Peyer's patch (tissue), 4 donors: ENCODE data around the gene BATF3. TPM values are rescaled to one million over a fixed set of nuclear protein-coding genes. Genes with fewer than 3 reads are reported as not detected.
"Not testable (repeated sequence)": the region's sequence is repeated elsewhere in the genome, so short reads cannot be mapped to it uniquely, and the experiment has no call there.

Experiments used
- DNase-seq, 3 donors: peaks; one replicate each; pipeline ENCODE4 v3.0.0-alpha.2; 2017 to 2019
- H3K27ac ChIP-seq, 4 donors: fragments of 200-600 bp; sonication (generic); one replicate each; pipeline ENCODE4 v1.5.1; 2016 to 2019
- H3K27me3 ChIP-seq, 2 donors: fragments of 200-600 bp; sonication (generic); one replicate each; pipeline ENCODE4 v1.5.1; 2019
- H3K36me3 ChIP-seq, 3 donors: fragments of 200-600 bp; sonication (generic); one replicate each; pipeline ENCODE4 v1.5.1; 2016 to 2019
- H3K4me1 ChIP-seq, 4 donors: fragments of 200-600 bp; sonication (generic); one replicate each; pipeline ENCODE4 v1.5.1; 2016 to 2019
- H3K4me3 ChIP-seq, 4 donors: fragments of 200-600 bp; sonication (generic); 1 replicate in 3 of 4; 2 replicates in 1 of 4; pipeline ENCODE4 v1.5.1; 2016 to 2019; ENCODE audit warnings: mild to moderate bottlenecking in 1 of 4
- H3K9me3 ChIP-seq, 4 donors: fragments of 200-600 bp; sonication (generic); one replicate each; pipeline ENCODE4 v1.5.1; 2016 to 2019; ENCODE audit warnings: mild to moderate bottlenecking in 1 of 4
- POLR2A ChIP-seq, 2 donors: fragments of 450-650 bp; IDR thresholded peaks; one replicate each; pipeline ENCODE4 v1.5.1; 2017; ENCODE audit warnings: antibody characterized with exemption in 2 of 2, mild to moderate bottlenecking in 2 of 2, moderate library complexity in 2 of 2
- total RNA-seq, 4 donors: library from RNA; depleted of rRNA; stranded (reverse); fragments of >200 nt; gene quantifications; one replicate each; pipeline ENCODE4 v1.1.0, GENCODE V29; 2016
- TF ChIP-seq, protein P1 (sequence below), 6 experiments: fragments of 450-650 bp in 4 of 6; fragments of 200-600 bp in 2 of 6; sonication (generic) in 1 of 6; IDR thresholded peaks; one replicate each; pipeline ENCODE4 v1.5.1; 2017 to 2019; ENCODE audit warnings: antibody characterized with exemption in 6 of 6, mild to moderate bottlenecking in 3 of 6, moderate library complexity in 1 of 6

The BATF3 gene
- total RNA-seq, 4 donors from 2014 or later = 2.1 to 6.6 (median 4.7) TPM; not detected in 1

- Histone ChIP-seq H3K27ac (no peak overlapping the region), H3K4me1 (peaks cover 0 to 11% (median 2%) of the 10 kb centered on the region in 4 donors), H3K27me3 (no peaks in the 10 kb centered on the region), H3K9me3 (no peaks in the 10 kb centered on the region), H3K36me3 (no peaks in the 10 kb centered on the region), H3K4me3 (no peak overlapping the region)
- DNase-seq = no peak
- TF ChIP-seq POLR2A (IDR thresholded peaks at IDR 0.05) = no peak
- TF ChIP-seq, protein P1, sequence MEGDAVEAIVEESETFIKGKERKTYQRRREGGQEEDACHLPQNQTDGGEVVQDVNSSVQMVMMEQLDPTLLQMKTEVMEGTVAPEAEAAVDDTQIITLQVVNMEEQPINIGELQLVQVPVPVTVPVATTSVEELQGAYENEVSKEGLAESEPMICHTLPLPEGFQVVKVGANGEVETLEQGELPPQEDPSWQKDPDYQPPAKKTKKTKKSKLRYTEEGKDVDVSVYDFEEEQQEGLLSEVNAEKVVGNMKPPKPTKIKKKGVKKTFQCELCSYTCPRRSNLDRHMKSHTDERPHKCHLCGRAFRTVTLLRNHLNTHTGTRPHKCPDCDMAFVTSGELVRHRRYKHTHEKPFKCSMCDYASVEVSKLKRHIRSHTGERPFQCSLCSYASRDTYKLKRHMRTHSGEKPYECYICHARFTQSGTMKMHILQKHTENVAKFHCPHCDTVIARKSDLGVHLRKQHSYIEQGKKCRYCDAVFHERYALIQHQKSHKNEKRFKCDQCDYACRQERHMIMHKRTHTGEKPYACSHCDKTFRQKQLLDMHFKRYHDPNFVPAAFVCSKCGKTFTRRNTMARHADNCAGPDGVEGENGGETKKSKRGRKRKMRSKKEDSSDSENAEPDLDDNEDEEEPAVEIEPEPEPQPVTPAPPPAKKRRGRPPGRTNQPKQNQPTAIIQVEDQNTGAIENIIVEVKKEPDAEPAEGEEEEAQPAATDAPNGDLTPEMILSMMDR (IDR thresholded peaks at IDR 0.05) = no peak
Measured at GRCh38 chr1:212645546-212646543, 53.8 kb downstream of the BATF3 start.

GRCh38 chr1:212644866-212645545 lies 54.6 kb downstream of the BATF3 start:
- no peak overlapping the region for H3K4me3 ChIP-seq
- no peaks in the 10 kb centered on the region for H3K36me3 ChIP-seq
- TF ChIP-seq, protein P1 (IDR thresholded peaks at IDR 0.05) = no peak
- TF ChIP-seq POLR2A (IDR thresholded peaks at IDR 0.05) = no peak
- H3K27me3 ChIP-seq = no peaks in the 10 kb centered on the region
- H3K4me1 ChIP-seq = peaks cover 0 to 11% (median 2%) of the 10 kb centered on the region in 4 donors
- DNase-seq = no peak
- no peak overlapping the region for H3K27ac ChIP-seq
- H3K9me3 ChIP-seq = no peaks in the 10 kb centered on the region

GRCh38 chr1:212643877-212644276 lies 55.8 kb downstream of the BATF3 start:
- H3K27me3 ChIP-seq = no peaks in the 10 kb centered on the region
- H3K4me3 ChIP-seq = no peak overlapping the region
- no peak for DNase-seq
- no peaks in the 10 kb centered on the region for H3K9me3 ChIP-seq
- no peaks in the 10 kb centered on the region for H3K36me3 ChIP-seq
- no peak for TF ChIP-seq POLR2A (IDR thresholded peaks at IDR 0.05)
- TF ChIP-seq, protein P1 (IDR thresholded peaks at IDR 0.05) = no peak
- peaks cover 0 to 11% (median 2%) of the 10 kb centered on the region in 4 donors for H3K4me1 ChIP-seq
- H3K27ac ChIP-seq = no peak overlapping the region

DNA sequence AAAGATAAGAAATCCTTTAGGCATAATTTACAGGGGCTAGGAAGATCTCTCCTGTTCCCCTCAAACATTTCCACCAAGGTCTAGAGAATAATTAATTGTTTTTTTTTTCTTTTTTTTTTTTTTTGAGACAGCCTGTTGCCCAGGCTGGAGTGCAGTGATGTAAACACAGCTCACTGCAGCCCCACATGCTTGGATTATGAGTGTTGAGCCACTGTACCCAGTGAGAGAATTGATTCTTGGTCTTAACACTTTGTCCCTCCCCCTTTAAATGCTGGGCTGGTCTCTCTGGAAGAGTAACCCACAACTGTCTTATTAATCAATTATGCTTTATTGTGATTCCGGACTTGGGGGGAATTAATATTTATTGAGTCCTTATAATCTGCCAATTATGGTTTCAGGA lies 57.7 kb downstream of the BATF3 start:
- Histone ChIP-seq H3K27ac (no peak overlapping the region), H3K9me3 (no peaks in the 10 kb centered on the region), H3K4me3 (no peak overlapping the region), H3K4me1 (peaks cover 0 to 11% (median 3%) of the 10 kb centered on the region in 4 donors), H3K36me3 (no peaks in the 10 kb centered on the region), H3K27me3 (no peaks in the 10 kb centered on the region)
- TF ChIP-seq POLR2A (IDR thresholded peaks at IDR 0.05) = no peak
- TF ChIP-seq, protein P1 (IDR thresholded peaks at IDR 0.05) = no peak
- no peak for DNase-seq

DNA sequence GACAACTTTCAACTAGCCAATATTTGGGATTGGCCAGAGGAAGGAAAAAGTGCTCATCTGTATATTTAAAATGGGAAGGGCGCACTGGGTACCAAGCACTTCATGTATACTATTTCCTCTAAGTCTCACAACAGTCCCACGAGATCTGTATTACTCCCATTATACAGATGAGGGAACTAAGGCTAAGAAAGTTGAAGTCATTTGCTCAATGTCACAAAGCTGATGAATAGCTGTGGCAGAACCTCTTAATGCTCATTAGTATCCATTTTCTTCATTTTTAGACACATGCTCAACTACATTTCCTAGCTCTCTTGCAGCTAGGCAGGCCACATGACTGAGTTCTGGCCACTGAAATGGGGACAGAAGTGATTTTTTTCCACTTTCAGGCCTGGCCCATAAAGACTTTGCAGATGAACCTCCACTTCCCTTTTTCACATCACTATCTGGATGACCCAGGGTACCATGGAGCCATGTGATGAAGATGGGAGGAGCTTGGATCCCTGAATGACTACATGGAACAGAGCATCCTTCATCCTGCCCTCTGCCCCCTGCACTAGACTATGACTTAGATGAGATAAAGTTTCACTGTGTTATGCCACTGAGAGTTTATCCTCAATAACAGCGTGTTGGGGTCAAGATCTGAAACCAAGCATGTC lies 59.3 kb downstream of the BATF3 start:
- Histone ChIP-seq H3K36me3 (no peaks in the 10 kb centered on the region), H3K4me3 (no peak overlapping the region), H3K27me3 (no peaks in the 10 kb centered on the region), H3K9me3 (no peaks in the 10 kb centered on the region), H3K27ac (no peak overlapping the region), H3K4me1 (peaks cover 0 to 22% (median 3%) of the 10 kb centered on the region in 4 donors)
- no peak for DNase-seq
- no peak for TF ChIP-seq POLR2A (IDR thresholded peaks at IDR 0.05)
- TF ChIP-seq, protein P1 (IDR thresholded peaks at IDR 0.05) = no peak

DNA sequence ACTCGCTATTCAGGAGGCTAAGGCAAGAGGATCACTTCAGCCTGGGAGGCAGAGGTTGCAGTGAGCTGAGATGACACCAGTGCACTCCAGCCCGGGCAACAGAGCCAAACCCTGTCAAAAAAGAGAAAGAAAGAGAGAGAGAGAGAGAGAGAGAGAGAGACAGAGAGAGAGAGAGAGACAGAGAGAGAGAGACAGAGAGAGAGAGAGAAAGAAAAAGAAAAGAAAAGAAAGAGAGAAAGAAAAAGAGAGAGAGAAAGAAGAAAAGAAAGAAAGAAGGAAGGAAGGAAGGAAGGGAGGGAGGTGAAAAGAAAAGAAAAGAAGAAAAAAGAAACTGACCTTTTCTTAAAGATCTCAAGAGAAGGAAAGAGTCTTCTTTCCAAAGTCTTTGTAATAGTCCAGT lies 60.1 kb downstream of the BATF3 start:
- H3K4me1 ChIP-seq = peaks cover 0 to 18% (median 3%) of the 10 kb centered on the region in 4 donors
- not testable (repeated sequence) for H3K9me3 ChIP-seq, DNase-seq, H3K4me3 ChIP-seq, H3K27me3 ChIP-seq, H3K36me3 ChIP-seq
- H3K27ac ChIP-seq = peak overlapping the region in 1 of 4 donors; percentile 31
